AG09319 (cell line): Measurements from ENCODE around the gene IQCE.

Experiments
- DNase-seq: peaks from one replicate; pipeline ENCODE4 v3.0.0-alpha.2; 2010; ENCODE audit warnings: low read depth; ENCODE audit errors: extremely low read depth
- TF ChIP-seq, protein P1 (sequence below): IDR thresholded peaks from 2 replicates; pipeline ENCODE4 v1.5.1; 2011; ENCODE audit warnings: low read depth, mild to moderate bottlenecking, inconsistent platforms, low read length, moderate library complexity

The IQCE gene

DNA sequence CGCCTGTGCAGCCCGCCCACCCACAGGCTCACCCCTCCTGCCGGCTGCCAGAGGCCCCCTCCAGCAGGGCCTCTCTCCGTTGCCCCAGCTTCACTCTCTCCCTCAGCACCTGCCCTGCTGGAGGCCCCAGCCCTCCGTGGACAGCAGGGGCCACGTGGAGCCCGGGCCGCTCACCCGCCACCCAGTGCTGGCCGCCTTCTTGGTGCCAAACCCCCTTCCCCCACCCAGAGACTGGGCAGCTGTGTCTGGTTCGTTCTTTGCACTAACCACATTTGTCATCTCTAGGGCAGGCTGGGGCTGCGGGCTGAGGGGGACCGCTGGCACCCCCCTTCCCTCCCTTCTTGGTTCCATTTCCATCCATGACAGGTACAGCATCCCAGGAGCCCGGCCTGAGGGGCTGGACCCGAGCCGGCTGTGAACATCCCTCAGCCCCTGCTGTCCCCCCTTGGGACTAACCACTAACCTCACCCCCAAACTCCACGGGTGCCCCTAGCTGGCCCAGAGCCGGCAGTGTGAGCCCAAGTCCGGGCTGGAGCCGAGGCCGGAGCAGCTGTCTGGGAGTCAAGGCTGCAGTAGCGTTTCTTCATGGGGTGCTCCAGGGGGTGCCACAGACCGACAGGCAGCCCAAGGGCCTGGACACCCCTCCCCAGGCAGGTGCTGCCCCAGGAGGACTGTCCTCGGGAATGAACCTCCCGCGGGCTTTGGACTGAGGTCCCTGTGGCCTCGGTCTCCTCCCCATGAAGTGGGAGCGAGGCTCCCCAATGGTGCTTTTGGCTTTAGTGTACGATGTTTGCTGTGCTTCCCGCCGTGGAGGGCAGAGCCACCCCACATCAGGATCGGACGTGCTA is 103.7 kb downstream of the IQCE start:
- no peak for DNase-seq
- TF ChIP-seq, protein P1, sequence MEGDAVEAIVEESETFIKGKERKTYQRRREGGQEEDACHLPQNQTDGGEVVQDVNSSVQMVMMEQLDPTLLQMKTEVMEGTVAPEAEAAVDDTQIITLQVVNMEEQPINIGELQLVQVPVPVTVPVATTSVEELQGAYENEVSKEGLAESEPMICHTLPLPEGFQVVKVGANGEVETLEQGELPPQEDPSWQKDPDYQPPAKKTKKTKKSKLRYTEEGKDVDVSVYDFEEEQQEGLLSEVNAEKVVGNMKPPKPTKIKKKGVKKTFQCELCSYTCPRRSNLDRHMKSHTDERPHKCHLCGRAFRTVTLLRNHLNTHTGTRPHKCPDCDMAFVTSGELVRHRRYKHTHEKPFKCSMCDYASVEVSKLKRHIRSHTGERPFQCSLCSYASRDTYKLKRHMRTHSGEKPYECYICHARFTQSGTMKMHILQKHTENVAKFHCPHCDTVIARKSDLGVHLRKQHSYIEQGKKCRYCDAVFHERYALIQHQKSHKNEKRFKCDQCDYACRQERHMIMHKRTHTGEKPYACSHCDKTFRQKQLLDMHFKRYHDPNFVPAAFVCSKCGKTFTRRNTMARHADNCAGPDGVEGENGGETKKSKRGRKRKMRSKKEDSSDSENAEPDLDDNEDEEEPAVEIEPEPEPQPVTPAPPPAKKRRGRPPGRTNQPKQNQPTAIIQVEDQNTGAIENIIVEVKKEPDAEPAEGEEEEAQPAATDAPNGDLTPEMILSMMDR, result no peak

DNA sequence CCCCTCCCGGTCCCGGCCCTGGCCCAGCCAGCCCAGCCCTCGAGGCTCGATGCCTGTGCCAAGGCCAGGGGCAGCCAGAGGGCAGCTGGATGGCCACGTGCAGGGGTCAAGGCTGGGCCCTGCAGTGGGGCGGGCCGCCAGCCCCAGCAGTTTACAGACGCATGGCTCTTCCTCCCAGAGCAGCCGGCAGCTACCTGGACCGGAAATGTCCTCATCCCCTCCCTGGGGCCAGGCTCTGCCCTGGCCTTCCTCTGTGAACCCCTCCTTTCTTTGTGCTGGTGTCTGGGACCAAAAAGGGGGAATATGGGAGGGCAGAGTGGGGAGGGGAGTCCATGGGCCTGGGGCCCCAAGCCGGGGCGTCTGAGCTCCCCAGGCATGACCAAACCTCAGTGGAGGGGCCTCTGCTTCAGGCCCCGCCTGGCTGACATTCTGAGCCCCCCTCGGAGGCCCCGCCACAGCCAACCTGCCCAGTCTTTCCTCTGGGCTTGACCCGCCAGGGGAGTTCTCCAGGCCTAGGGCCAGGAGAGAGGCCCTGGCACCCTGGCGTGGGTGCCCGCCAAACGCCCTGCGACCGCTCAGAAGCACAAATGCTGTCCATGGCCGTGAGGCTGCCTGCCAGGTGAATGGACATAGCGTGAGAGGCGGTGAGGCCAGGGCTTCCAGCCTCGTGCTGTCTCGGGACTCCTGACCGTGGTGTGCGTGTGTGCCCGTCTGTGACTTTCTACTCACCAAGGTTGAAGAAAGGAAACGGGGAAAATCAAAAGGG is 104.5 kb downstream of the IQCE start:
- TF ChIP-seq, protein P1, result no peak
- DNase-seq, result no peak

DNA sequence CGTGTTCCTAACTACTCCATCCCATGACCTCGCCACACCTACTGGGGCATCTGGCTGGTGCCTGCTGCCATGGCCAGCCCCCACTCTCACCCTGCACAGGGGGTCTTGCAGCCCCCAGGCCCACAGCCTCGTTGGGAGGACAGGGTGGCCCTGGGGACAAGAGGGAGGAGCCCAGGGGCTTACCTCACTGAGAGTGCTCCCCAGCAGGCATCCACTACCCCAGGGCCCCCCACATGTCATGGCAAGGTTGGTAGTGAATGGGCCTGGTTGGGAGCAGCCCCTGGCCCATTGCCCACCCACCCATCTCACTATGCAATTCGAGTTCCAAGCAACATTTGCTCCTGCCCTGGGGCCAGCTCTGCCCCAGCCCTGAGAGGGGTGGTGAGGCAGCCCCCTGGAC is 105.2 kb downstream of the IQCE start:
- TF ChIP-seq, protein P1, result no peak
- no peak for DNase-seq
